CD4-positive, alpha-beta T cell treated with Interleukin-21 for 1 hour (primary cell): ENCODE data around the gene TCF3.
"Not testable (repeated sequence)": the region's sequence is repeated elsewhere in the genome, so short reads cannot be mapped to it uniquely, and the experiment has no call there.

Source experiments
- DNase-seq: peaks from one replicate; pipeline ENCODE4 v3.0.0-alpha.2; 2020

The TCF3 gene

GRCh38 chr19:1650650-1651567 lies 1.5 kb downstream of the TCF3 start:
- peak; percentile 85 for DNase-seq

DNA sequence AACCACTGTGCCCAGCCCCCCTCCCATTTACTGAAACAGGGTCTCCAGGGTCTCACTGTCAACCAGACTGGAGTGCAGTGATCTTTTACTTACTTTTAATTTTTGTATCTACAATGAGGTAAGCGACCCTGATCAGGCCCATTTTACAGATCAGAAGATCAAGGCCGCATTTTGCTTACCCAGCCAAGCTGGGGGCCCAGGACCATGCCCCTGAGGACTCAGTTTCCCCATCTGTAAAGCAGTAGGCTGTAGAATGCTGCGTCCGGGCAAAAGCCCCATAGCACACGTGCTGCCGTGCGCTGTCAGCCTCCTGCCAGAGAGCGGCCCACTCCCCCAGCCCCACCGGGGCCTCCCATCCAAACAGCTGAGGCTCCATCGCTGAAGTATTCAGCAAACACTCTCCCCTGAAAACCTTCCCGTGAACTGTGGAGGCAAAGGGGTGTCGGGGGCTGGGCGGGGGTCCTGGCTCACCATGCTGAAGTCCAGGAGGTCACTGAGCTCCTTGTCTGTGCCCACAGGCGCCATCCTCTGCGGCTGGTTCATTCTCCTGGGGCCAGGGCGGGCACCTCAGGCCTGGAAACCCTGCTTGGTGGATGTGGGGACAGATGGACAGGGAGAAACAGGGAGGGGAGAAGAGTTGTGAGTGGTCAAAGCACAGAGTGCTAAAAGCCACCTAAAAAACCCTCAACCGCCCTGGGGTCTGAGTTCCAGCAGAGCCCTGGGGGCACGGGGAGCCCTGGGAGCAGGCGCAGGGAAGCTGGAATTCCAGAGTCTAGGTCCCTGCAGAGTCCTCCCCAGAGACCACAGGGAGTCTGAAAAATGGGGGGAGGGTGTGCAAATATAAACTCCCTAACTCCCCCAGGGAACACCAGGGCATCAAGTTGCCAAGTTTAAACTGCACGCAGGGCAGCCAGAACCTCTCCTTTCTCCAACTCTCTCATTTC lies 2.4 kb downstream of the TCF3 start:
- no peak for DNase-seq

- no peak for DNase-seq
These were observed 3.4 kb downstream of the TCF3 start for GRCh38 chr19:1648920-1649541.

GRCh38 chr19:1648459-1648849 lies 4.0 kb downstream of the TCF3 start:
- no peak for DNase-seq

- DNase-seq: no peak
These were observed 4.6 kb downstream of the TCF3 start for GRCh38 chr19:1647501-1648458.

DNA sequence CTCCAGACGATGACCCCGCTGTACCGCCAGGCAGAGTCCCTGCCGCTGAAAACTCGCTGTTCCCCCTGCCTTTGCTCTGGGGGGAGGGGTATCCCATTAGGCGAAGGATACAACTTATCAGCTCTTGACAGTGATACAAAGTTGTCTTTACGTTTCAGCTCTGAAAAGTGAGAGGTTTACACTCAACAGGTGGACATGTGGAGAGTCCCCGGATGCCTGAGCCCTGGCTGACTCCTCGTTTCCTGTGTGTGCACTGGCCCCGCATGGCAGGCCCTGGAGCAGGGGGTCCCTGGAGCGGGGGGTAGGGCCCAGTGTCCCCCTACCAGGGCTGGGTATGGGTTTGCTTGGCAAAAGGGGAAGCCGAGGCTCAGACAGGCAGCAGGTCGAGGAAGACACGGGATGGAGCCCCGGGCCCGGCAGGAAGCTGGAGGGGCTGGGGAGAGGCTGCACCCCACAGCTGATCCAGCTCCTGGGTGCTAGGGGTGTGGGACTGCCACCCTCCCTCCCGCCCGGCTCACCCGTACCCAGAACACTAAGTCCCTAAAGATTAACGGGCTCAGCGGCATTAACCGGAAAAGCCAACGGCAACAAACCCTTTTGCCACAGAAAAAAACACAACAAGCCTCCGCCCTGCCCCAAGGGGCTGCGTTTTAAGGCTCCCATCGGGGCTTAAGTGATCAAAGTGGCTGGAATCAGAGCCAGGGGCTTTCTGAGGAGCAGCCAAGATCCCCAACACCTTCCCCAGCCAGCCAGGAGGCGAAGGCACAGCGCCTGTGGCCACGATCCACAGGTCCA lies 5.6 kb downstream of the TCF3 start:
- DNase-seq: no peak

- no peak for DNase-seq
These were observed 6.3 kb downstream of the TCF3 start for GRCh38 chr19:1646149-1646548.

- DNase-seq: no peak
These were observed 7.1 kb downstream of the TCF3 start for GRCh38 chr19:1645299-1645698.

- no peak for DNase-seq
These were observed 8.3 kb downstream of the TCF3 start for GRCh38 chr19:1644070-1644469.

- DNase-seq: not testable (repeated sequence)
These were observed 11.4 kb downstream of the TCF3 start for GRCh38 chr19:1640893-1641448.

DNA sequence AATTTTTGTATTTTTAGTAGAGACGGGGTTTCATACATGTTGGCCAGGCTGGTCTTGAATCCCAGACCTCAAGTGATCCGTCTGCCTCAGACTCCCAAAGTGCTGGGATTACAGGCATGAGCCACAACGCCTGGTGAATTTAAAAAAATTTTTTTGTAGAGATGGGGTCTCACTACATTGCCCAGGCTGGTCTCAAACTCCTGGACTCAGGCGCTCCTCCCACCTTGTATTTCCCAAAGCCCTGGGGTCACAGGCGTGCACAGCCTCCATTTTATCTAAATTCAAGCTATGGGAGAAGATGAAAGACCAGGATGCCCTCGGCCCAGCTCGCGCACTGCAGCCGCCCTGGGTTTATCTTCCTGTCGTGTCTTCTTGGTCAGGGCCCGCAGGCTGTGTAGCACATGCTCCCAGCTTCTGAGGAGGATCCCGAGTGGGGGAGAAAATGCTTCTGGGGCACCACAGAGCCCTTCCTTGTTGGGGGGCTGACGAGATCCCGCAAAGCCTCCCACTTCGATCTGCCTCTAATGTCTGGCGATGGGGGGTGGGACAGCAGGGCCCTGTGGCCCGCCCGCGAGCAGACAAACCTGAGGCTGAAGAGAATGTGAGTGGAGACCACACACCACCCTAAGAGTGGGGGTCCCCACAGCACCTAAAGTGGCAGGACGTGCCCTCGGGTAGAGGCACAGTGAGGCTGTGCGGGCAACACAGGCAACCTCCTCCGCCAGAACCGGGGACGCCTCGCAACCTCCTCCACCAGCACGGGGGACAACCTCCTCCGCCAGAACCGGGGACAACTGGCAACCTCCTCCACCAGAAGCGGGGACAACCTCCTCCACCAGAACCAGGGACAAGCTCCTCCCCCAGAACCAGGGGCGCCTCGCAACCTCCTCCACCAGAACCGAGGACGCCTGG lies 15.8 kb downstream of the TCF3 start:
- DNase-seq: no peak

GRCh38 chr19:1634938-1635243 lies 17.5 kb downstream of the TCF3 start:
- no peak for DNase-seq

GRCh38 chr19:1634242-1634937 lies 18.0 kb downstream of the TCF3 start:
- DNase-seq: no peak

DNA sequence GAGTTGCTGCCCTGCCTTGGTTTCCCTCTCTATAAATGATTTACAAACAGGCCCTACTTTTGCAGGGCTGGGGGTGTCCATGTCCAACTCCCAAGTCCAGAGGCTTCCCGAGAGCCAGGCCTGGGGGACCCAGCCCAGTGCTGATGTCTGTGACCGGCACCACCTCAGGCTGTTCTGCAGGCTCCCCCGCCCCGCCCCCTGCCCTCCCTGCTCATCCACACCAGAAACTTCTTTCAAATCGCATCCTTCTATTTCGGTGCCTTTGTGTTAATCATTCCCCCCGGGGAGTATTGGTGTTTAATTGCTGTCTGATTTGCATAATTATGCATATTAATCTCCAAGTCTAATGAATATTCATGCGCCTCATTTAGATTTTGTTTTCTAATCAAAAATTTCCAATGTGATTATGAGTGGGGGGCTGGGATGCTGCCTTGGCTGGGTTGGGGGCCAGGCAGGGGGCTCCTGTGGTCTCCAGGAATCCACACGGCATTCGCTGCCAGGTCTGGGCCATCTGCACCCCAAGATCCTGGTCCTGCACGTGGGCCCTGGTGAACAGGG lies 19.1 kb downstream of the TCF3 start:
- no peak for DNase-seq

DNA sequence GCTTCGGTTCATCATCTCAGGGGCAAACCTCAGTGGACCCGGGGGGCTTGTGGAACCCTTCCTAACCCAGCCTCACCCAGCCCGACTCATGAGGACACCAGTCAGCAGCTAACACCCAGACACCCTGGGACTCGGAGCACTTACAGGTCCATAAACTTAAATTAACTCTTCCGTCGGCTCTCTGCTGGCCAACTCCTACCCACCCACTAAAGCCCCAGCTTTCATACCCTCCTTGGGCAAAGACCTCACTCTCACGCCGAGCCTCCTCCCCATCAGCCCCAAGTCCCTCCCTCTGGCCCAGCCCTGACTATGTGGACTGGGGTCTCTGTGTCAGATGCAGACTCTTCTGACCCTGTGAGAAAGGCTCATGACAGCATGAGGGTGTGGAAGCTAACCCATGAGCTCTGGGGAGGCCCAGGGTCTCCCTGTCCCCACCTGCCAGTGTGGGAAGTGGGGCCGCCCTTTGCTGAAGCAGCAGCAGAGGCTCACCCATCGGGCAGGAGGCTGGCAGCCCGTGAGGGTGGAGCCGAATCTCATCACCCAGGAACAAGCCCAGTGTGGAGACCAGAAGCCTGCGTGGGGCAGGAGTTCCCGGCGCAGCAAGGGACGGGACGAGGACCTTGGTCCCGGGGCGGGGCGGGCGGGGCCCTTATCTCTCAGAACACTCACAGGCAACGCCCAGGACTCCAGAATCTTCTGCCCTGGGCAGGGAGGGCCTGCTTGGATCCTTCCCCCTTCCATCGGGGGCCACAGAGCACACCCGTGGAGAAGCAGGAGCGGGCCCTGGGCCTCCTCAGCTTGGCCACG lies 19.8 kb downstream of the TCF3 start:
- no peak for DNase-seq

- no peak for DNase-seq
These were observed 20.8 kb downstream of the TCF3 start for GRCh38 chr19:1631557-1632100.

GRCh38 chr19:1630811-1631210 lies 21.6 kb downstream of the TCF3 start:
- no peak for DNase-seq

DNA sequence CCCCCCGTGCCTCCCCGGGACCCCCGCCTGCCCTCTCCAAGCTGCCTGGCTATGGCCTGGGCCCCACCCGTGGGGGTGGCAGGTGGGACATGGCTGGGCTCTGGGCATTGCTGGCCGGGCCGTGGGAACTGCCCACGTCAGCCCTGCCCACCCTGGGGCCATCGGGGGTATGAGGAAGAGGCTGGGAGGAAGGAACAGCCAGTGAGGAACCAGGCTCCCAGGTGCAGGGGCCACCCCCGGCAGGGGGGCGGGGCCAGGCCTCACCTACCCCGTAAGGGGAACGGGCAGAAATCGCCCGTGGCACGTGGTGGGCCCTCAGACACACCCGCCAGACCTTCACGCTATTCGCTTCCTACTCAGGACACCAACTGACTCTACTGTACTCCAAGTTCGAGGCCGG lies 22.4 kb downstream of the TCF3 start:
- no peak for DNase-seq
